DND-41 (cell line): Measurements from ENCODE around the gene MAN1A1.

Experiments used
- ATAC-seq: fragments of 200-7000 bp; cut with Tn5 transposase; 3 replicates; pipeline ENCODE4 v1.9.1; 2021; ENCODE audit warnings: low read depth; ENCODE audit not compliant: insufficient read depth
- DNase-seq: peaks from one replicate; pipeline ENCODE4 v3.0.0-alpha.2; 2020
- H2AFZ ChIP-seq: 2 replicates; pipeline ENCODE4 v1.6.0; 2012; ENCODE audit warnings: low read depth, low read length
- H3K27ac ChIP-seq: 2 replicates; pipeline ENCODE4 v1.5.1; 2012; ENCODE audit warnings: low read length, inconsistent platforms
- H3K27me3 ChIP-seq: fragments of 200-600 bp; sonication (generic); 2 replicates; pipeline ENCODE4 v1.6.0; 2012; ENCODE audit warnings: low read length, mild to moderate bottlenecking, inconsistent platforms; ENCODE audit not compliant: insufficient read depth, poor library complexity
- H3K36me3 ChIP-seq: 2 replicates; pipeline ENCODE4 v1.5.1; 2012; ENCODE audit warnings: low read length, inconsistent platforms; ENCODE audit not compliant: insufficient read depth
- H3K4me1 ChIP-seq: 2 replicates; pipeline ENCODE4 v1.5.1; 2012; ENCODE audit warnings: mild to moderate bottlenecking, low read length; ENCODE audit not compliant: insufficient read depth
- H3K4me2 ChIP-seq: 2 replicates; pipeline ENCODE4 v1.6.0; 2012; ENCODE audit warnings: mild to moderate bottlenecking, moderate library complexity, low read length, inconsistent platforms; ENCODE audit not compliant: insufficient read depth
- H3K4me3 ChIP-seq, 2 experiments: fragments of 200-600 bp in 1 of 2; shearing (Covaris generic) in 1 of 2; 2 replicates each; pipeline ENCODE4 v1.5.1; 2012 to 2016; ENCODE audit warnings: inconsistent platforms in 2 of 2, low read length in 2 of 2, mild to moderate bottlenecking in 2 of 2, low read depth in 1 of 2, moderate library complexity in 1 of 2
- H3K79me2 ChIP-seq: 2 replicates; pipeline ENCODE4 v1.6.0; 2012; ENCODE audit warnings: low read length, inconsistent platforms; ENCODE audit not compliant: insufficient read depth
- H3K9ac ChIP-seq: 2 replicates; pipeline ENCODE4 v1.6.0; 2012; ENCODE audit warnings: low read depth, mild to moderate bottlenecking, inconsistent platforms, low read length, moderate library complexity
- H3K9me3 ChIP-seq: 2 replicates; pipeline ENCODE4 v1.5.1; 2012; ENCODE audit warnings: low read length, moderate library complexity, mild to moderate bottlenecking, inconsistent platforms; ENCODE audit not compliant: insufficient read depth, severe bottlenecking
- H4K20me1 ChIP-seq: 2 replicates; pipeline ENCODE4 v1.6.0; 2012; ENCODE audit warnings: low read length; ENCODE audit not compliant: insufficient read depth
- CTCF ChIP-seq: IDR thresholded peaks from 2 replicates; pipeline ENCODE4 v1.5.1; 2012; ENCODE audit warnings: borderline replicate concordance, low read length, moderate library complexity, mild to moderate bottlenecking; ENCODE audit not compliant: poor library complexity, severe bottlenecking; ENCODE audit errors: extremely low read depth
- EZH2 ChIP-seq: IDR thresholded peaks from 3 replicates; pipeline ENCODE4 v1.6.1; 2012; ENCODE audit warnings: borderline replicate concordance, low read depth, mild to moderate bottlenecking, moderate library complexity, low read length, inconsistent platforms; ENCODE audit not compliant: severe bottlenecking

The MAN1A1 gene

GRCh38 chr6:119218548-119218947 is 131.0 kb downstream of the MAN1A1 start:
- Histone ChIP-seq H3K4me2 (no peak overlapping the region), H2AFZ (no peak overlapping the region), H3K79me2 (no peaks in the 10 kb centered on the region), H3K4me1 (no peaks in the 10 kb centered on the region), H3K36me3 (no peaks in the 10 kb centered on the region), H3K9me3 (no peaks in the 10 kb centered on the region), H3K9ac (no peak overlapping the region), H3K27ac (no peak overlapping the region), H3K4me3 (no peak overlapping the region), H4K20me1 (no peaks in the 10 kb centered on the region; the same call in 1 of the 2 replicates), H3K27me3 (no peaks in the 10 kb centered on the region)
- no peak for ATAC-seq
- no peak for TF ChIP-seq CTCF
- no peak for TF ChIP-seq EZH2
- no peak for DNase-seq

DNA sequence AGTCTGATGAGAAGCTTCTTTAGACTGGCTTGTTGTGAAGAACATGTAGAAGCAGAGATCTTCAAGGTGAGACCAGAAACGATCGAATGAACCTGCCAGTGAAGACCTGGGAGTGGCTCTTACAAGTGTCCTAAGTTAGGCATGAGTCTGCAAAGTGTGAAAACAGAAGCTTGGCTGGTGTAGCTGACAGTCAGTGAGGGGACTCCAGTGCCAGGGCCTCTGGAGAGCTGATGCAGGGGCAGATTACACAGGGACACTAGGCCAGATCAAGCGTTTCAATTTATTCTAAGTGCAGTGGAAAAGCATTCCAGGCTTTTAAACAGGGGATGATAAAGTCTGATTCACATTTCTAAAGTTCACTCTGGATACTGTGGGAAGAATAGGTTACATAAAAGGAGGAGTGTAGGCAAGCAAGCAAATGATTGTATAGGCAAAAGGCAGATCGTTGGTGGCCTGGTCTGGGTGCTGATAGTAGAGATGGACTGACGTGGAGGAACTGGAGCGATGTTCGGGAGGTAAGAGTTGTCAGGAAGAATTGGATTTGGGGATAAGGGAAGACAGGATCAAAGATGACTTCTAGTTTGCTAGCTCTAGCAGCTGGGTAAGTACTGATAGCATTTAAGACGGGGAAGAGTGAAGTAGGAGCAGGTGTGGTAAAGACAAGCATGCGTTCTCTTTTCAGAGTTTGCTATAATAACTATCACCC is 133.5 kb downstream of the MAN1A1 start:
- Histone ChIP-seq H3K9ac (no peak overlapping the region), H3K36me3 (no peaks in the 10 kb centered on the region), H2AFZ (no peak overlapping the region), H3K4me2 (no peak overlapping the region), H3K4me1 (no peaks in the 10 kb centered on the region), H3K27me3 (no peaks in the 10 kb centered on the region), H4K20me1 (no peaks in the 10 kb centered on the region; the same call in 1 of the 2 replicates), H3K79me2 (no peaks in the 10 kb centered on the region), H3K9me3 (no peaks in the 10 kb centered on the region), H3K4me3 (no peak overlapping the region), H3K27ac (no peak overlapping the region)
- no peak for DNase-seq
- no peak for TF ChIP-seq EZH2
- TF ChIP-seq CTCF, result no peak
- no peak for ATAC-seq

DNA sequence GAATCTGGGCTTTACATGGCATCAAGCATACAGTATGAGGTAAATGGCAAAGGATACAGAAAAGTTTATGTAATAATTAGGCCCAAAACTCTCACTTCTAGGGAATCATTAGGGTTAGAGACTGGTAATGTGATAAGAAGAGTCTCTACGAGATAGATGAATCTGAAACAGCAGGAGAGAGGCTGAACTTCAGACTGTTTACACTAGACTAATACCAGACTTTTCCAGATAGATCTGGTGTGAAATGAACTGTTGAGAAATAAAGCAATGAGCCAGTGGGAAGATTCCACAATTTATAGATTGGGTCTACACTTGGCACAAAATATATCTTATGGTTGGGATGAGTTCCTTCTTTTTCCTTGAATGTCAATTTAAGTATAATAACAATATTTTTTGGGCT is 134.3 kb downstream of the MAN1A1 start:
- TF ChIP-seq EZH2 (no peak), CTCF (no peak)
- Histone ChIP-seq H3K4me1 (no peaks in the 10 kb centered on the region), H3K36me3 (no peaks in the 10 kb centered on the region), H3K9me3 (no peaks in the 10 kb centered on the region), H3K27ac (no peak overlapping the region), H3K27me3 (no peaks in the 10 kb centered on the region), H3K79me2 (no peaks in the 10 kb centered on the region), H3K9ac (no peak overlapping the region), H3K4me2 (no peak overlapping the region), H3K4me3 (no peak overlapping the region), H4K20me1 (no peaks in the 10 kb centered on the region; the same call in 1 of the 2 replicates), H2AFZ (no peak overlapping the region)
- no peak for ATAC-seq
- DNase-seq, result no peak
